Measurements from ENCODE around the gene ZFPL1.
"Not testable (repeated sequence)": the region's sequence is repeated elsewhere in the genome, so short reads cannot be mapped to it uniquely, and the experiment has no call there.

Gene ZFPL1

GRCh38 chr11:65115361-65116082 is 31.5 kb downstream of the ZFPL1 start:
- no peak for DNase-seq

- peak in 1 of 2 donors; percentile 39 for DNase-seq
Measured at GRCh38 chr11:65116370-65117205, 32.6 kb downstream of the ZFPL1 start.

GRCh38 chr11:65117206-65118096 is 33.4 kb downstream of the ZFPL1 start, which contains the start of gene ZNHIT2:
TSS of gene ZNHIT2 (minus strand) at chr11:65117701. CDS start at chr11:65117653, 48 bp downstream.
- DNase-seq = peak; percentile 99 to 100

- no peak for DNase-seq
Measured at GRCh38 chr11:65118097-65118837, 34.2 kb downstream of the ZFPL1 start.

GRCh38 chr11:65118891-65119669 is 35.1 kb downstream of the ZFPL1 start:
- not testable (repeated sequence) for DNase-seq

GRCh38 chr11:65119670-65119995 is 35.6 kb downstream of the ZFPL1 start:
- DNase-seq = no peak

GRCh38 chr11:65120831-65121230 is 36.8 kb downstream of the ZFPL1 start:
- no peak for DNase-seq

GRCh38 chr11:65121447-65121864 is 37.4 kb downstream of the ZFPL1 start:
- DNase-seq = peak in 1 of 2 donors; percentile 21

- DNase-seq = peak; percentile 96 to 99
Measured at GRCh38 chr11:65121865-65122696, 38.1 kb downstream of the ZFPL1 start, which contains the start of the genes FAU and MRPL49. TSS of gene FAU (minus strand) at chr11:65122134. CDS start at chr11:65121813, 321 bp downstream. TSS of gene MRPL49 (plus strand) at chr11:65122321. CDS start at chr11:65122347, 26 bp downstream.

- DNase-seq = no peak
Measured at GRCh38 chr11:65124480-65125196, 40.6 kb downstream of the ZFPL1 start.

GRCh38 chr11:65125197-65126056 is 41.4 kb downstream of the ZFPL1 start:
- no peak for DNase-seq

GRCh38 chr11:65126624-65127274 is 42.7 kb downstream of the ZFPL1 start:
- no peak for DNase-seq

GRCh38 chr11:65127473-65128181 is 43.6 kb downstream of the ZFPL1 start:
- no peak for DNase-seq

GRCh38 chr11:65128182-65129145 is 44.4 kb downstream of the ZFPL1 start:
- DNase-seq = no peak

GRCh38 chr11:65129649-65130441 is 45.8 kb downstream of the ZFPL1 start:
- DNase-seq = no peak
